Hypothalamus (tissue), 51 donors: ENCODE measurements around the gene SIRT4.

Source experiments
- DNase-seq, 51 donors: peaks; one replicate each; lab custom pipeline; 2025; lab: John Stamatoyannopoulos, UW

SIRT4 gene

GRCh38 chr12:120361506-120362208, 59.5 kb downstream of the SIRT4 start:
- DNase-seq, result peak; percentile 14 to 93 (median 79)
